HPDE6-E6E7 (cell line): ENCODE results near the gene CKB.

Experiments used
- DNase-seq: peaks from one replicate; pipeline ENCODE4 v3.0.0; 2011; ENCODE audit warnings: missing footprints; ENCODE audit errors: extremely low spot score

CKB gene

DNA sequence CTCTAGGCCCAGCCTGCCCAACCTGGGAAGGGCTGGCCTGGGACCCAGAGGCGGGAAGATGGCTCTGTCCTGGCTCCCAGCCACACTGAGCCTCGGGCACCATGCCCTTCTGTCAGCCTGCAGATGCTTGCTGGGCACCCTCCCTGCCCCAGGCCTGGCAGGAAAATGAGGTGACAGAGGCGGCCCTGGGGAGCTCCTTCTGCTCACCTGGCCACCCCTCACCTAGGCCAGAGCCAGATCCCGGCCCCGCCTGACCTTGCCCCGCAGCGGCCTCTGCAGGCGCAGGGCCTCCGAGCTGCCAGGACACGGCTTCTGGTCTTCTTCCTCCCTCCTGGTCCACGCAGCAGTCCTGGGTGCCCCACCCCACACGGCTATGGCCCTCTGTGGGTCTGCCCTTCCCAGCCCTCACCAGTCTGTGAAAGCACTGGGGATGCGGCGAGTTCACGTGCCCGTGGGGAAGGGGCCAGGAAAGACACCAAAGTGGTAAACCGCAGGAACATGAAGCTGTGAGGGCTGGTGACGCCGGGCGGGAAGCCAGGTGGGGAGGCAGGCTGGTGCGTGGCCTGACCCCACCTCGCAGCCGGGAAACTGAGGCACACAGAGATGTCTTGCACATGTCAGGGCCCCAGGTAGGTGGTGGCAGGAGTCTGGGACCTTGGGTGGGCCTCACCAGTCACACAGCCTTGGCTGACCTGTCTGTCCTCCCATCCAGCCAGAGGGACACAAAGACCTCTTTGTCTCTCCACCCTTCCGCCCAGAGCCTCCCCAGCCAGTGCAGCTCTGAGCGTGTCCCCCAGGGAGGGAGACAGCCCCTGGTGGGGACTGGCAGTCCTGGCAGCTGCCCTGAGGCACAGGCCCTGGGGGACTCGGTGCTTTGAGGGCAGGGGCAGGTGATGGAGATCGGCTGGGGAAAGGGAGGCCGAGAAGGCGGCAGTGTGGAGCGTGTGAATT, 27.0 kb upstream of the CKB start:
- no peak for DNase-seq

GRCh38 chr14:103548463-103549351, 26.1 kb upstream of the CKB start:
- no peak for DNase-seq

DNA sequence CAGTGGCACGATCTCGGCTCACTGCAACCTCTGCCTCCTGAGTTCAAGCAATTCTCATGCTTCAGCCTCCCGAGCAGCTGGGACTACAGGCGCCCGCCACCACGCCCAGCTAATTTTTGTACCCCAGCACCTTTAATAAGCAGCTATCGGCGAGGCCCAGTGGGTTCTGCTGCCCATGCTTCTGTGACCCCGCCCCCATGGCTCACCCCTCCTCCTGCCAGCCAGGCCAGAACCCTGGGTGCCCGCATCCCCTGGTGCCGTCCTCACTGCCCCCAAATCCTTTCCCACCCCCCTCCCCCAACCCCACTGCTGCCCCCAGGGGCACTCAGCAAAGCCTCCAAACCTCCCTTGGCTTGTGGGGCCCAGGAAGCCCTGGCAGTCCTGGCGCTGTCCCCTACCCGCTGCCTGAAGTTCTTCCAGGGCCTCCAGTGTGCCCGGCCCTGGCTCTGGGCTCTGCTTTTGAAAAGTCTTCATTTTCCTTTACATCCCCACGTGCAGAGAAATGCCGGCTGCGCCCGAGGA, 25.4 kb upstream of the CKB start:
- no peak for DNase-seq

DNA sequence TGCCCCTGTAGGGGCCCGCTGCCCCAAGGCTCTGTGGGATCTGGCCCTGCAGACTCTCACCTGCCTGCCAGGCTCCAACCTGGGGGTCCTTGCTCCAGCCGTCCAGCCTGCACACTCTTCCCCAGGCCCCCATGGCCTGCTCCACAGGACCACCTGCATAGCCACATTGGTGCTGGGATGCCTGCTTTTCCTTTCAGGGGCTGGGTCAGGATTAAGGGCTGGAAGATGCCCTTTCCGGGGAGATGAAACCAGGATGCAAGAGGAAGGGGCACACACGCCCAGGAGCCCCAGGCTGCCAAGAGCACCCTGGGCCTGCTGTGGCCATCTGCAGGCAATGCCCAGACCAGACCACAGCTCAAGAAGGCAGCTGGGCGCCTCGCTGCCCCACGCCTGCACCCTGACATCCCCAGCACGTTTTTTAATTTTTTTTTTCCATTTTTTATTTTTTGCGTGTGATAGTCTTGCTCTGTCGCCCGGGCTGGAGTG, 24.9 kb upstream of the CKB start:
- DNase-seq: no peak

DNA sequence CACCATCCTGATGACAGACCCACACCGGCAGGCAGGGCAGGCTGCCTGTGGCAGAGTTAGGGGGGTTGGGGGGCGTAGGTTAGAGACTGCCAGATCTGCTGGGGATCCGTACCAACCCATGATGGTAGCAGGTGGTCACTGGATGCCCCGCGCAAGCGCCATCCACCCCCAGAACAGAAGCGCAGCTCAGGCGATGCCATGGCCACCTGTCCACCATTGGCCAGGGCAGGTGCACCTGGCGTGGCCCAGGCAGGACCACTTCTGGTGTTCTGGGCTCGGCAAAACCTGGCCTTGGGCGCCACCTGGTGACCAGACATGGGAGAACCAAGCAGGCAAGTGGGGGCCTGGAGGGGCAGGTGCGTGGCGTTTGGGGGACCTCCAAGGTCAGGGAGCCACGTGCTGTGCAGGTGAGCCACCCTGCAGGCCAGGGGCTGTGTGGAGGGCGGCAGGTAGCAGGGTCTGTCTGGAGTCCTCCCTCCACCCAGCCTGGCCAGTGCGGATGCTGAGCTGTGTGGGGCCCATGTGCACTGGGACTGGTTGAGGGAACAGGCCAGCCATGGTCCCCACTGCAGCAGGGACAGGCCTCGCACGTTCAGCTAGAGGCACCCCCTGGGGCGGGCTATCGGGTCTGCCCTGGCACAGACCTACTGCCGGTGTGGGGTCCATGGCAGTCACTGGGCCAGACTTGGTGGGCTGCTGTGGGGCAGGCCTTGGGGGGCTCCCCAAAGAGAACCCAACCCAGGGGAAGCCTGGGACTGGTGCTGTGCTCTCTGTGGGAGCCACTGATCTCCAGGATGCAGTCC, 24.2 kb upstream of the CKB start:
- DNase-seq: peak; percentile 76

DNA sequence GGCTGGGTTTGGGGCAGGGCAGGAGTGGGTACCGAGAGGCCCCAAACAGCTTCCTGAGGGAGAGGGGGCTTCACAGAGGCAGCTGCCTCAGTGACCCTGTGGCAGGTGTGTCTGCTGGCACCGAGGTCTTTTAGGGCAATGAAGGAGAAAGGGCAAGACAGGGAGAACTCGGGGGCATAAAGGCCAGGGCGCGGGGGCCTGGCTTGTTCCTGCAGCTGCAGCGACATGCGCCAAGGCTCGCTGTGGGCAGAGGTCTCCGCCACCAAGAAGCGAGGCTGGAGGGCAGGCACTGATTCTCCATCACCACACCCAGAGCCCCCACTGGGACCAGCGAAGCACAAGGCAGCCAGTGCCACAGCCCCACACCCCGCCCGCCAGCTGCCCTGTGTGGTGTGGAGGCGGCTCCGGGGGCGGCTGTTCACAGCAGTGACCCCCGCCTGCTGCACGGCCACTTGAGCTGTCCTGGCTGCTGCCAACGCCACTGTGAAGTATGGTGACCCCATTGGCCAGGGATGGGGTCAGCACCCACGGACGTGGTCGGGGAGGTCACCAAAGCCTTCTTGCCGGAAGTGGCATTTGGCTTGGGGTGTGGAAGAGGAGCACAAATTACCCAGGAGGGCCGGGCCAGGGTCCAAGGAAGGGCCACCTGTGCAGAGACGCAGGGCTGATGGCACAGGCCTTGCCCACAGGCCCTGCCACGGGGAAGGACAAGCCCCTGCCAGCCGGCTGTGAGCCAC, 23.5 kb upstream of the CKB start:
- DNase-seq: no peak

DNA sequence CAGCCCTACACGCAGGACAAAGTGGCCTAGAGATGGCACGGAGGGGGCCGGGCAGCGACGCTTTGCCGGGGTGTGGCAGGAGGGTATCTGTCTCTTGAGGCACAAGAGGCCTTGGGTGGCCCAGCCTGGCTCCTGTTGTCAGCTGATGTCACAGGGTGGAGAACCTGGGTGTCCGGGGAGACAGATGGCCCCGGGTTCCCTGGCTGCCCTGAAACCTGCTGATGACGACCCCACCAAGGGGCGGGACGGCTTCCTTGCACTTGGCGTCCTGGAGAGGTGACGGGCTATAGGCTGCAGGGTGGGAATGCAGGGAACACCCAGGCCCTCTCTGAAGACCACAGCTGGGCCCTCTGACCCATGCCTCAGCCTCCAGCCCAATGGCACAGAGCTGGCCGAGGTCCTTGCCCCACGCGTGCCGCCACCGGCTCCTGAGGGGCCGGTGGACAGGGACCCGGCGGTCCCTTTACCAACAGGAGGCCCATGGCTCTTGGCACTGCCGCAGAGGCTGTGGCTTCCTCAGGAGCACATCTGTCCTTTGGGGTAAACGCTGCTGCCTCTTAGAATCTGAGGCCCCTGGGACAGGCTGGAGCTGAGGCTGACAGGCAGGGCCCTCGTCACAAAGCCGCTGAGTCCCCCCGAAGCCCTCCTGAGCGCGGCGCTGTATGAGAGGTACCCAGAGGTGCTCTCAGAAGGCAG, 22.7 kb upstream of the CKB start:
- DNase-seq: no peak

DNA sequence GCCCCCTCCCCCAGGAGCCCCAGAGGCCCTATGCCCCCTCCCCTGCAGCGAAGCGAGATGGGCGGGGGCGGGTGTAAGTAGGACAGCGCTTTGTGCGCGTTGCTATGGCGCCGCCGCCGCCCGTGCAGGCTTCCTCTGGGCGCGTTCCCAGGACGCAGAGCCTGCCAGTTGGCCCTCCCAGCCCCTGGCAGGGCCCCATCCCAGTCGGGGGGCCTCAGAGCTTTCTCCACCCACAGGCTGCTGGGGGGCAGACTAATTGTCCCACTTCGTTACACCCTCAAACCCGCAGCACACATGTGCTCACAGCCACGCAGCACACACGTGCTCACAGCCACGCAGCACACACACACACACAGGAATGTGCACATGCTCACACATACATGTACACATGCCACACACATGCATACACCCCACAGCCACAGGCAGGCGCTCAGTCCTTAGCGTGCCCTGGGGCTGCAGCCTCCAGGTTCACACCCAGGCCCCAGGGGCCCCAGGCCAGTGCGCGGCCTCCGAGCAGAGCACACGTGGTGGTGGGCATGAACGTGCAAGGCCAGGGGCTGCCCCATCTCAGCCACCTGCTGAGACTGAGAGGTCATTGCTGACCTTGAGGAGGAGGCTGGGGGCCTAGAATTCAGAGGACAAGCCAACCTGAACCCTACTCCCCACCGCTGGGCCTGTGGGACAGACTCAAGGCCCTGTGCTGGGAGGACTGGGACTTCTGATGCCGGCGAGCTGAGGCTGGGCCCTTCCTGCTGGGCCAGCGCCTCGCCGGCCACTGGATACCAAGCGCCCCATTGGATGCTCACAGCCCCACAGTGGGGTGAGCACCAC, 22.0 kb upstream of the CKB start:
- no peak for DNase-seq

- DNase-seq: no peak
Measured at GRCh38 chr14:103543721-103544387, 21.2 kb upstream of the CKB start.

DNA sequence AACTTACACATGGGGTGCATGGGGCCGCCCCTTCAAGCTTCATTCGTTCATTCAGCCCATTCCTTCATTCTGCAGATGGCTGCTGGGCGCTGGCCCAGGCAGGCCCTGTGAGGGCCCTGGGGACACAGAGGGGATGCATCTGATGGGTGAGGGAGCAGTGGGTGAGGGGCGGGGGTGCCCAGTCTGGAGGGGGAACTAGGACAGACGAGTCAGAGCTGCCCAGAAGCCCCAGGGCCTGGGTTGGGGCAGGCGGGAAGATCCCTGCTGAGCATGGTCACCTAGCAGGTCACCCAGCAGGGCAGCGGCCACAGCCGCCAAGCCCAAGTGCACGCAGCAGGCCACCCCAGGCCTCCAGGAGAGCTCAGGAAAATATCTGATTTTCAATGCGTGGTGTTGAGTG, 20.5 kb upstream of the CKB start:
- DNase-seq: no peak

GRCh38 chr14:103542605-103543088, 20.0 kb upstream of the CKB start:
- DNase-seq: no peak

DNA sequence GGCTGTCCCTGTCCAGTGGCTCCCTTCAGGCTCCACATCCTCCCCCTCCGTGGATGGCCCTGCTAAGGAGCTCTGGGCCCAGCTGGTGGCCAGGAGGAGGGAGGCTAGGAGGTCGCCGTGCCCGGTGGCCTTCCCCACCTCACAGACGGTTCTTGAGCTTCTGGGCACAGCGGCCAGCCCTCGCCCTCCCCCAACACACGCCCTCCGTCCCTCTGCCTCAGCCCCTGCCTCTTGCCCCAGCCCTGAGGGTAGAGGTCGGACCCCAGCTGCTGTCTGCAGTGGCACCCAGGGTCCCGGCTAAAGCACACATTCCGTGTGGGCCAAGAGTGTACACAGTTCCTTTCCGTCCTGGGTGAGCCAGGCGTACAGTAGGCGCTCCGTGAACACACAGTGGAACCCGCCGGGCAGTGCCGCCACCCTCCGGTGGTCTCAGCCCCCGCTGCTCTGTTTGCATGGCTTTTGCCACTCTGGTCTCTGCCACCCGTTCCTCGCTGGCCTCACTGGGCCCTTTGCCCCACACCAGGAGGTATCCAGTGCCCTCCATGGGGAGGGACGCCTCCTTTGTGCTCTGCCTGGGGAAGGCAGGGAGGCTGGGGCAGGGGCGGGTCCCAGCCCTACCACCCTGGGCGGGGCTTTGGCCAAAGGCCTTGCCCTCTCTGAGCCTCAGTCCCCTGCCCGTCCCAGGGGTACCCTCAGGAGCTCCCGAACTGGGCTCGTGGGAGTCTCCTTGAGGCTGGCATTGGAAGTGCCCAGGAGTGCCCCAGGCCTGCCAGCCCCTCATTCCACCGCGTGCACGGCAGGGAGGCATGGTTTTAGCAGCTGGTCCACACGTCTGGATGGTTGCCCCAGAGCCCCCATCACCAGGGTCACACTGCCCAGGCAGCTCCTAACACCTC, 19.3 kb upstream of the CKB start:
- DNase-seq: no peak

DNA sequence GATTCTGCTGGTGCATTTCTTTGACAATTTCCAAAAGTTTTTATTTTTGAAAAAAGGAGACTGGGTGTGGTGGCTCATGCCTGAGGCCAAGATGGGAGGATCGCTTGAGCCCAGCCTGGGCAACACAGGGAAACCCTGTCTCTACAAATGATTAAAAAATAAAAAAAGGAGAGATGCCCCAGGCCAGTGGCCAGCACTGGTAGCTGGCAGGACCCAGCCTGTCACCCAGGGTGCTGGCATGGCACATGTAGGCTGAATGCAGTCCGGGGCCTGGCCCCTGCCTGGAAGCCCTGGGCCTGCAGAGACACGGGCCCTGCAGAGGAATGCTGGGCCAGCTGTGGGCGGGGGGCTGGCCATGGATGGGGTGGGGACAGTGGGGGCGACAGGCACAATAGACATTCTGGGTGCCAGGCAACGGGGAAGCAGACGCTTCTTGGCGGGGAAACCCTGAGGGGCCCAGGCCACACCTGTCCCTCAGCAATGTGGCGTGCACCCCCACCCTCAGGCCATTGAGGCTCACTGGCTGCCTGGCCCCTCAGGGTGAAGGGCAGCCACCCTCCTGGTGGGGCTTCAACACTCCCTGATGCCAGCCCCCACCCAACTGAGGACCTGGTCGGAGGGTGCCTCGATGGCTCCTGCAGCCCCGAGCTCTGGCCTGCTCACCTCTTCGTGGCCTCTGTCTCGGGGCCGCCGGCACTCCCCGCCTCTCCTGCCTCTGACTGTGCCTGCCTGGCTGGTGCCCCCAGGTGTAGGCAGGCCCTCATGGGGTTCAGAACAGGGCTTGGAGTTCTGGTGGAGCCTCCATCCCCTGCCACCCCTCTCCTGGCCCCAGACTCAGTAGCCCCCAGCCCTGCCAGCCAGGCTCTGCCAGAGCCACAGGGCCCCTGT, 18.4 kb upstream of the CKB start:
- DNase-seq: no peak

GRCh38 chr14:103539056-103539825, 16.6 kb upstream of the CKB start:
- DNase-seq: no peak

DNA sequence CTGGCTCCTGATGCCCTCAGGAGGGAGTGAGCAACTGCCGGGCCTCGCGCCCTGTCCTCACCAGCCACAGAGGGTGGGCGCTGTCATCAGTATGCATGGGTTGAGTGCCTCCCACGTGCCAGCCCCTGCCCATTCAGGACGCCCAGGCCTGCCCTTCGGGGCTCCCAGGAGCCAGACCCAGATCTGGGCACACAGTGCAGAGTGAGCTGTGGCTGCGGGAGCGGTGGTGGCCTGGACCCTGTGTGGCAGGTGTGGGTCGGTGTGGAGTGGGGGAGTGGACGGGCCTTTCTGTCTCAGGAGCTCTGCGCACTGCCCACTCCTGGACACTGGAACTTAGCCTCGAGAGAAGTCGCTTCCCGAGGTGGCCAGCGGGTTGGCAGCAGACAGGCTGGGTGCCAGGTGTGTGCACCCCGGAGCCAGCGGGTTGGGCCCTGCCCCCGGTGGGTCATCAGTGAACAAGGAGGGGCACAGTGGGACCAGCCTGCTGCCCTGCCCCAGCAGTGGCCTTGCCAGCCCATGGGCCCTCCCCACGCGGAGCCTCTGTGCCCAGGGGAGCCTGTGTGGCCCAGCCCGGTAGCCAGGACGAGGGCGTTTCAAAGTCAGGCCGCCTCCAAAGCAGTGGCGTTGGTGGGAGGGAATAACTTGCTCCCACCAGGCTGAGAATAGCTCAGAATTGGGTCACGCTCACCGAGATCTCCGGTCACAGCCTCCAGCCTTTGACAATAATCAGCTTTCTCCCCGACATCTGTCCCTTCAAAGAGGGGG, 15.8 kb upstream of the CKB start:
- DNase-seq: no peak
